Stomach (tissue), 19 donors: ENCODE results near the gene BTK. TPM values are rescaled to one million over a fixed set of nuclear protein-coding genes. Genes with fewer than 3 reads are reported as not detected.

Source experiments
- DNase-seq, 2 donors: peaks; one replicate each; pipeline versions ENCODE4 v3.0.0 to v3.0.0-alpha.2; 2013 to 2019
- H3K27ac ChIP-seq, 5 donors: fragments of 200-600 bp in 4 of 5; sonication (generic) in 4 of 5; one replicate each; pipeline ENCODE4 v1.5.1; 2013 to 2019; ENCODE audit warnings: mild to moderate bottlenecking in 1 of 5, moderate library complexity in 1 of 5
- H3K27me3 ChIP-seq, 3 donors: fragments of 200-600 bp; sonication (generic); one replicate each; pipeline ENCODE4 v1.5.1; 2017 to 2019; ENCODE audit warnings: mixed run types in 1 of 3
- H3K36me3 ChIP-seq, 4 donors: fragments of 200-600 bp; sonication (generic); 1 replicate in 3 of 4; 2 replicates in 1 of 4; pipeline ENCODE4 v1.5.1; 2016 to 2019
- H3K4me1 ChIP-seq, 4 donors: fragments of 200-600 bp; sonication (generic); one replicate each; pipeline ENCODE4 v1.5.1; 2016 to 2019
- H3K4me3 ChIP-seq, 4 donors: fragments of 200-600 bp; sonication (generic) in 3 of 4; one replicate each; pipeline ENCODE4 v1.5.1; 2016 to 2019; ENCODE audit warnings: mild to moderate bottlenecking in 1 of 4
- H3K9me3 ChIP-seq, 4 donors: fragments of 200-600 bp; sonication (generic); one replicate each; pipeline ENCODE4 v1.5.1; 2016 to 2019
- CTCF ChIP-seq, 7 experiments: fragments of 450-650 bp in 4 of 7; fragments of 200-600 bp in 3 of 7; sonication (generic) in 3 of 7; IDR thresholded peaks; one replicate each; pipeline ENCODE4 v1.5.1; 2016 to 2019; ENCODE audit warnings: antibody characterized with exemption in 7 of 7, control low read depth in 2 of 7, mild to moderate bottlenecking in 1 of 7
- EP300 ChIP-seq: sonication (generic); formaldehyde crosslinking; IDR thresholded peaks from one replicate; pipeline ENCODE4 v1.6.1; 2017; ENCODE audit warnings: antibody characterized with exemption
- POLR2A ChIP-seq, 4 donors: fragments of 450-650 bp; IDR thresholded peaks; one replicate each; pipeline ENCODE4 v1.6.1; 2016; ENCODE audit warnings: antibody characterized with exemption in 4 of 4, control low read depth in 2 of 4, mild to moderate bottlenecking in 1 of 4, moderate library complexity in 1 of 4
- POLR2AphosphoS5 ChIP-seq, 3 donors: sonication (generic); formaldehyde crosslinking; IDR thresholded peaks; one replicate each; pipeline ENCODE4 v1.6.1; 2016; ENCODE audit warnings: antibody characterized with exemption in 3 of 3
- WGBS, 5 donors: extraction: QIAGEN DNeasy Blood & Tissue Kit in 3 of 5; methylation state at CpG; one replicate each; pipeline versions ENCODE4 v1.1.5 to v1.1.7; 2013 to 2018; 5-methylcytosine and 5-hydroxymethylcytosine counted together
- intact Hi-C: fragments of 100-400 bp; cut with DNase I; formaldehyde crosslinking; loops from one replicate; pipeline ENCODE4 v1.15.1; 2023; ENCODE audit warnings: low total_unique reads
- long read RNA-seq, 10 donors: transcript quantifications; one replicate each; lab custom pipeline, GENCODE V29; 2026
- polyA plus RNA-seq, 3 donors: library from polyadenylated mRNA; stranded (reverse); fragments of 200-250 nt; gene quantifications; one replicate each; pipeline ENCODE4 v1.2.3, GENCODE V29; 2013
- total RNA-seq, 5 donors: library from RNA; depleted of rRNA; stranded (reverse); fragments of >200 nt; gene quantifications; one replicate each; pipeline versions ENCODE4 v1.1.0 to v1.2.3, GENCODE V29; 2014 to 2016
- donor health status: healthy with polysubstance abuse.
- donor health status: Bipolar disorder and iron deficiency.
- donor health status: healthy.

Gene BTK
- total RNA-seq: 1 to 10 TPM in 3 of 5 donors, not detected in 2; 1.3 to 8.7 (median 2.4) TPM
- 1 to 10 TPM; 2.6 to 4.9 (median 3.2) TPM for polyA plus RNA-seq
- long read RNA-seq, donor 1: 0 reads
- long read RNA-seq, donor 2: 0 reads
- long read RNA-seq, donor 3: 0 reads
- long read RNA-seq, donor 4: 0 reads
- long read RNA-seq, donor 5, partial matches to known transcripts: 10 of 52 reads
- long read RNA-seq, donor 5, other reads (novel, unspliced or antisense): 42 of 52 reads
- long read RNA-seq, donor 6: 0 reads
- long read RNA-seq, donor 7: 0 reads
- long read RNA-seq, donor 8, partial matches to known transcripts: 83 of 135 reads
- long read RNA-seq, donor 8, other reads (novel, unspliced or antisense): 52 of 135 reads
- long read RNA-seq, donor 9: 0 reads
- long read RNA-seq, donor 10: 0 reads

- Histone ChIP-seq H3K27me3 (no peaks in the 10 kb centered on the region), H3K27ac (peak within 1 kb of the TSS in 1 of 5 donors; percentile 46), H3K36me3 (no peaks in the 10 kb centered on the region), H3K9me3 (no peaks in the 10 kb centered on the region), H3K4me3 (peak within 1 kb of the TSS in 1 of 4 donors; percentile 13), H3K4me1 (no peaks in the 10 kb centered on the region)
- 64 to 77% (median 70%) methylated on average over 9 of the region's 9 CpGs for WGBS, 5 donors
- intact Hi-C loops: no loop called here
- TF ChIP-seq POLR2A (IDR thresholded peaks at IDR 0.05): no peak
- TF ChIP-seq CTCF (IDR thresholded peaks at IDR 0.05): no peak
- no peak for TF ChIP-seq POLR2AphosphoS5 (IDR thresholded peaks at IDR 0.05)
- no peak for TF ChIP-seq EP300
- no peak for DNase-seq
These were observed at the start of gene BTK for GRCh38 chrX:101385795-101386541. TSS of gene BTK (minus strand) at chrX:101386191. CDS start at chrX:101375284, 10,907 bp downstream.

GRCh38 chrX:101430457-101431078, 44.6 kb upstream of the BTK start:
- Histone ChIP-seq H3K36me3 (peaks cover 0 to 33% (median 20%) of the 10 kb centered on the region in 4 donors), H3K27me3 (no peaks in the 10 kb centered on the region), H3K9me3 (peaks cover 0 to 15% (median 7%) of the 10 kb centered on the region in 4 donors), H3K4me3 (no peak overlapping the region), H3K27ac (no peak overlapping the region), H3K4me1 (no peaks in the 10 kb centered on the region)
- WGBS, 5 donors: 74 to 91% (median 84%) methylated on average over 2 of the region's 2 CpGs
- TF ChIP-seq POLR2AphosphoS5 (IDR thresholded peaks at IDR 0.05) (no peak), CTCF (IDR thresholded peaks at IDR 0.05) (no peak), EP300 (no peak), POLR2A (IDR thresholded peaks at IDR 0.05) (no peak)
- DNase-seq: no peak
- intact Hi-C loops: no loop called here

GRCh38 chrX:101429934-101430333, 43.9 kb upstream of the BTK start:
- 53 to 80% (median 76%) methylated on average over 1 of the region's 1 CpG for WGBS, 5 donors
- intact Hi-C loops: no loop called here
- Histone ChIP-seq H3K9me3 (peaks cover 0 to 15% (median 7%) of the 10 kb centered on the region in 4 donors), H3K36me3 (peaks cover 0 to 38% (median 21%) of the 10 kb centered on the region in 4 donors), H3K27me3 (no peaks in the 10 kb centered on the region), H3K4me1 (no peaks in the 10 kb centered on the region), H3K27ac (no peak overlapping the region), H3K4me3 (no peak overlapping the region)
- no peak for DNase-seq
- TF ChIP-seq POLR2A (IDR thresholded peaks at IDR 0.05) (no peak), POLR2AphosphoS5 (IDR thresholded peaks at IDR 0.05) (no peak), EP300 (no peak)

GRCh38 chrX:101427954-101428353, 42.0 kb upstream of the BTK start:
- TF ChIP-seq EP300: no peak
- no peak for TF ChIP-seq POLR2AphosphoS5 (IDR thresholded peaks at IDR 0.05)
- TF ChIP-seq CTCF (IDR thresholded peaks at IDR 0.05): no peak
- no peak for TF ChIP-seq POLR2A (IDR thresholded peaks at IDR 0.05)
- intact Hi-C loops: no loop called here

More at GRCh38 chrX:101427954-101428353, 42.0 kb upstream of the BTK start:
- Histone ChIP-seq H3K4me3 (no peak overlapping the region), H3K27ac (no peak overlapping the region), H3K27me3 (no peaks in the 10 kb centered on the region), H3K9me3 (peaks cover 0 to 15% (median 7%) of the 10 kb centered on the region in 4 donors), H3K4me1 (no peaks in the 10 kb centered on the region), H3K36me3 (peaks cover 0 to 52% (median 31%) of the 10 kb centered on the region in 4 donors)
- DNase-seq: no peak
- 84 to 100% (median 98%) methylated on average over 2 of the region's 2 CpGs for WGBS, 5 donors
